GM12878 (cell line): ENCODE results near the gene C14orf119. TPM values are rescaled to one million over a fixed set of nuclear protein-coding genes. Genes with fewer than 3 reads are reported as not detected.

Experiments
- ATAC-seq: fragments of 200-7000 bp; cut with Tn5 transposase; 3 replicates; pipeline ENCODE4 v1.9.1; 2020; ENCODE audit warnings: mild to moderate bottlenecking, moderate library complexity
- BruUV-seq: library from RNA; stranded (reverse); fragments of 400-500 nt; replicated peaks from 2 replicates; lab custom pipeline; 2021; lab: Mats Ljungman, UMichigan
- CTCF ChIA-PET: fragments of 300-600 bp; sonication (Branson Sonifier 250); formaldehyde crosslinking; extraction: SDS; loops from one replicate; lab custom pipeline; 2021; ENCODE audit warnings: inconsistent platforms; lab: Yijun Ruan, JAX
- POLR2A ChIA-PET: fragments of 350-600 bp; formaldehyde crosslinking; extraction: SDS; loops from one replicate; lab custom pipeline; 2021; ENCODE audit warnings: inconsistent platforms; lab: Charles Lee
- RAD21 ChIA-PET: fragments of 300-600 bp; sonication (Branson Sonifier 250); formaldehyde crosslinking; loops from one replicate; lab custom pipeline; 2023; ENCODE audit warnings: antibody characterized with exemption; ENCODE audit not compliant: unreplicated experiment; lab: Charles Lee
- SMC1A ChIA-PET: fragments of 300-600 bp; sonication (Branson Sonifier 250); formaldehyde crosslinking; loops from one replicate; lab custom pipeline; 2023; ENCODE audit not compliant: unreplicated experiment, uncharacterized antibody; lab: Charles Lee
- DNase-seq: peaks from one replicate; pipeline ENCODE4 v3.0.0-alpha.2; 2011; ENCODE audit warnings: low read depth, low spot score
- FAIRE-seq: peaks from 3 replicates; lab custom pipeline; 2011; peaks lifted over from hg19 to GRCh38; lab: Jason Lieb, UNC
- H2AFZ ChIP-seq: 2 replicates; pipeline ENCODE4 v1.6.0; 2011; ENCODE audit warnings: low read depth, low read length, control low read depth; ENCODE audit not compliant: control insufficient read depth
- H3K27ac ChIP-seq: 2 replicates; pipeline ENCODE4 v1.5.1; 2011; ENCODE audit warnings: control low read depth; ENCODE audit not compliant: control insufficient read depth, insufficient read depth
- H3K27me3 ChIP-seq, 2 experiments: replicated peaks in 1 of 2; 2 replicates each; pipeline versions ENCODE4 v1.6.0 to v1.6.1; 2011; ENCODE audit warnings: low read length in 1 of 2; ENCODE audit not compliant: control insufficient read depth in 2 of 2, insufficient read depth in 2 of 2
- H3K36me3 ChIP-seq, 2 experiments: 2 replicates each; pipeline ENCODE4 v1.5.1; 2011; ENCODE audit warnings: low read length in 1 of 2; ENCODE audit not compliant: control insufficient read depth in 2 of 2, insufficient read depth in 2 of 2
- H3K4me1 ChIP-seq: 2 replicates; pipeline ENCODE4 v1.6.1; 2011; ENCODE audit warnings: mild to moderate bottlenecking, low read length, moderate library complexity, mixed read lengths; ENCODE audit not compliant: control insufficient read depth, insufficient read depth
- H3K4me2 ChIP-seq: 2 replicates; pipeline ENCODE4 v1.6.0; 2011; ENCODE audit warnings: control low read depth; ENCODE audit not compliant: control insufficient read depth, insufficient read depth
- H3K4me3 ChIP-seq: fragments of 200-600 bp; sonication (generic); 2 replicates; pipeline ENCODE4 v1.5.1; 2016
- H3K79me2 ChIP-seq: 2 replicates; pipeline ENCODE4 v1.6.0; 2011; ENCODE audit warnings: low read length; ENCODE audit not compliant: control insufficient read depth, insufficient read depth
- H3K9ac ChIP-seq: 2 replicates; pipeline ENCODE4 v1.8.0; 2011; ENCODE audit warnings: low read length, control low read depth, mixed read lengths; ENCODE audit not compliant: control insufficient read depth, insufficient read depth
- H3K9me3 ChIP-seq: replicated peaks from 3 replicates; pipeline ENCODE4 v1.5.1; 2011; ENCODE audit warnings: mild to moderate bottlenecking, low read length; ENCODE audit not compliant: control insufficient read depth, insufficient read depth
- H4K20me1 ChIP-seq: 2 replicates; pipeline ENCODE4 v1.6.0; 2011; ENCODE audit not compliant: control insufficient read depth, insufficient read depth
- BMI1 ChIP-seq: fragments of 450-650 bp; IDR thresholded peaks from 2 replicates; pipeline ENCODE4 v1.6.1; 2016; ENCODE audit warnings: mild to moderate bottlenecking, moderate library complexity, borderline replicate concordance
- HDGF ChIP-seq: fragments of 450-650 bp; IDR thresholded peaks from 2 replicates; pipeline ENCODE4 v1.6.1; 2016; ENCODE audit warnings: antibody characterized with exemption
- PAX5 ChIP-seq: IDR thresholded peaks from 2 replicates; pipeline ENCODE4 v1.6.1; 2011; ENCODE audit warnings: low read depth, low read length, borderline replicate concordance
- RAD21 ChIP-seq: IDR thresholded peaks from 2 replicates; pipeline ENCODE4 v1.6.1; 2011; ENCODE audit warnings: mild to moderate bottlenecking, low read depth, low read length, moderate library complexity; ENCODE audit not compliant: insufficient read depth
- RBBP5 ChIP-seq: fragments of 200-600 bp; sonication (generic); conservative IDR thresholded peaks from 2 replicates; pipeline ENCODE4 v1.6.1; 2016
- RFX5 ChIP-seq: IDR thresholded peaks from 2 replicates; pipeline ENCODE4 v1.6.1; 2011; ENCODE audit warnings: low read depth, low read length, improper control_type of control experiment
- SREBF1 ChIP-seq: IDR thresholded peaks from 2 replicates; pipeline ENCODE4 v1.6.1; 2012; ENCODE audit warnings: mild to moderate bottlenecking, low read length
- ZBTB40 ChIP-seq: fragments of 450-650 bp; IDR thresholded peaks from 2 replicates; pipeline ENCODE4 v1.6.1; 2016; ENCODE audit warnings: mild to moderate bottlenecking, moderate library complexity, borderline replicate concordance
- WGBS: methylation state at CpG from one replicate; pipeline ENCODE4 v1.1.6; 2016; ENCODE audit warnings: low lambda C conversion rate; ENCODE audit not compliant: insufficient replicate concordance, insufficient coverage; ENCODE audit errors: missing lambda C conversion rate; 5-methylcytosine and 5-hydroxymethylcytosine counted together
- in situ Hi-C: fragments of 300-500 bp; cut with MboI; formaldehyde crosslinking; loops from 9 replicates; pipeline ENCODE4 v1.14.3; 2018; ENCODE audit warnings: mixed read lengths
- intact Hi-C: fragments of 100-400 bp; cut with micrococcal nuclease; formaldehyde crosslinking; loops from one replicate; pipeline ENCODE4 v1.14.2; 2022; ENCODE audit not compliant: unreplicated experiment
- polyA plus RNA-seq, 11 experiments: library from polyadenylated mRNA; depleted of rRNA in 4 of 11; unstranded in 6 of 11; stranded (reverse) in 5 of 11; fragments of >200 nt; fragmentation: Nextera tagmentation in 4 of 11; fragmentation: Illumina TruSeq in 1 of 11; extraction: Ambion mirVana in 4 of 11; extraction: Trizol in 1 of 11; gene quantifications; 1 replicate in 1 of 11; 2 replicates in 10 of 11; pipeline versions ENCODE4 v1.2.1 to v1.2.3, GENCODE V29; 2011 to 2016; ENCODE audit warnings: inconsistent platforms in 2 of 11, missing spikeins in 2 of 11, low read depth in 1 of 11
- total RNA-seq, 4 experiments: library from RNA; depleted of rRNA in 3 of 4; stranded (reverse); fragments of >200 nt in 3 of 4; fragmentation: Illumina TruSeq in 1 of 4; extraction: Trizol in 1 of 4; gene quantifications; 2 replicates each; pipeline versions ENCODE4 v1.2.1 to v1.2.3, GENCODE V29; 2013 to 2021
- TF ChIP-seq, protein P1 (sequence below): IDR thresholded peaks from 2 replicates; pipeline ENCODE4 v1.6.1; 2012; ENCODE audit warnings: low read depth, low read length, improper control_type of control experiment

The C14orf119 gene
- total and polyA plus RNA-seq, 10 of the 15 experiments (the other 5 are each of a cell fraction or from before 2014, with no cell fraction given), result 32.3 to 228 (median 57.6) TPM

DNA sequence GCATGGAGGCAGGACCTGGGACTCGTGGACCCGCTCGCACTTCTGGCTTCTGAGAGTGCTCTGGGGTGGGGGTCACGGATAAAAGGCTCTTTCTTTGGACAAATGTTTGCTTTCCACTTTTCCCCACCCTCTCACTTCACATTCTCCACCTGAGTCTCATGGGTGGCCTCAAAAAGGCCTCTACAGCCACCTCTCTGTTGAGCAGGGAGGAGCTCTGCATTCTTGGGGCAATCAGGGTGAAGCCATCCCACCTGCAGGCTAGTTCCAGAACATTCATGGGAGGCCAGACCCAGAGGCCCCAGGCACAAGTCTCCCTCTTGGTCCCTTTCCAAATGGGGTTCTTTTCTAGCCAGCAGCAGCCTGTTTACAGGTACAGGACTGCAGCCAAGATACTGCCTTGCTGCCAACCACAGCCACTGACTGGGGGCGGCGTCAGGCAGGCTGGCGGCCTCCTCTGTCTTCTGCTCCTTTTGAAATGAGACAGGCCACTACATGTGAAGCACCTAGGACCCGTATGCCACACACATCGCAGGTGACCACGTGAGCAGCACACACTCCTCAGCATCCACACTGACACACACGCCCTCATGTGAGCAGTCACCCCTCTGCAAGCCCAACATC, 42.0 kb downstream of the C14orf119 start:
- no peak overlapping the region for H3K4me2 ChIP-seq
- H3K9ac ChIP-seq, result no peak overlapping the region
- no TSS peak for BruUV-seq
- 38% methylated on average over 11 of the region's 11 CpGs for WGBS
- SMC1A ChIA-PET, result interaction anchor here (1.5 kb wide), 1 partner anchor 16 kb away, joined by 4 read pairs; no protein-coding TSS in a partner anchor
- intact Hi-C loops (no loop called here), in situ Hi-C loops (no loop called here)
- no peak for DNase-seq
- CTCF ChIA-PET, result no interaction called here
- H3K27me3 ChIP-seq, result peaks cover 1 to 3% of the 10 kb centered on the region in 2 experiments; a peak in 3 of 4 replicates
- RAD21 ChIA-PET, result interaction anchor here (1.5 kb wide), 1 partner anchor 17 kb away, joined by 3 read pairs; no protein-coding TSS in a partner anchor
- no peak overlapping the region for H3K27ac ChIP-seq
- H3K79me2 ChIP-seq, result no peaks in the 10 kb centered on the region
- no peak for ATAC-seq
- POLR2A ChIA-PET, result no interaction called here
- no peak overlapping the region for H2AFZ ChIP-seq
- H3K9me3 ChIP-seq, result no peaks in the 10 kb centered on the region
- H3K4me1 ChIP-seq, result no peaks in the 10 kb centered on the region
- no peak for FAIRE-seq
- H3K36me3 ChIP-seq, result no peaks in the 10 kb centered on the region
- no peaks in the 10 kb centered on the region for H4K20me1 ChIP-seq
- TF ChIP-seq HDGF (no peak), ZBTB40 (no peak), RFX5 (no peak), BMI1 (no peak), SREBF1 (no peak), PAX5 (no peak), RAD21 (no peak), RBBP5 (no peak)
- TF ChIP-seq, protein P1, sequence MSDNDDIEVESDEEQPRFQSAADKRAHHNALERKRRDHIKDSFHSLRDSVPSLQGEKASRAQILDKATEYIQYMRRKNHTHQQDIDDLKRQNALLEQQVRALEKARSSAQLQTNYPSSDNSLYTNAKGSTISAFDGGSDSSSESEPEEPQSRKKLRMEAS, result no peak
- H3K4me3 ChIP-seq, result no peak overlapping the region
